SU-DHL-6 (cell line): ENCODE data around the gene IFNGR1.

Experiments used
- H2AFZ ChIP-seq: fragments of 200-600 bp; sonication (generic); 2 replicates; pipeline ENCODE4 v1.6.1; 2014; ENCODE audit warnings: low read depth, mild to moderate bottlenecking, moderate library complexity, mixed read lengths, antibody characterized with exemption, low read length; ENCODE audit not compliant: severe bottlenecking
- H3F3A ChIP-seq: fragments of 200-600 bp; shearing (Covaris generic); 2 replicates; pipeline ENCODE4 v1.6.0; 2016; ENCODE audit warnings: antibody characterized with exemption, mild to moderate bottlenecking; ENCODE audit not compliant: insufficient read depth
- H3K27ac ChIP-seq: fragments of 200-600 bp; sonication (generic); 2 replicates; pipeline ENCODE4 v1.5.1; 2016; ENCODE audit warnings: low read depth, mild to moderate bottlenecking, low read length, moderate library complexity, mixed read lengths
- H3K27me3 ChIP-seq: fragments of 200-600 bp; sonication (generic), shearing (Covaris generic); 2 replicates; pipeline ENCODE4 v1.6.0; 2014; ENCODE audit warnings: mild to moderate bottlenecking, low read length
- H3K36me3 ChIP-seq: fragments of 200-600 bp; sonication (generic); 2 replicates; pipeline ENCODE4 v1.6.1; 2014; ENCODE audit warnings: mild to moderate bottlenecking, low read length, mixed read lengths
- H3K4me2 ChIP-seq: fragments of 300-600, 200-600 bp; shearing (Covaris generic), sonication (generic); 2 replicates; pipeline ENCODE4 v1.6.0; 2014; ENCODE audit warnings: low read length, low read depth, mild to moderate bottlenecking; ENCODE audit not compliant: poor library complexity, severe bottlenecking
- H3K4me3 ChIP-seq: fragments of 200-600 bp; sonication (generic); 2 replicates; pipeline ENCODE4 v1.5.1; 2014; ENCODE audit warnings: antibody characterized with exemption, low read length, mild to moderate bottlenecking, mixed read lengths; ENCODE audit not compliant: insufficient read depth, poor library complexity, severe bottlenecking
- H3K79me2 ChIP-seq: fragments of 200-600 bp; sonication (generic); 2 replicates; pipeline ENCODE4 v1.6.1; 2014; ENCODE audit warnings: mild to moderate bottlenecking, low read length, moderate library complexity; ENCODE audit not compliant: insufficient read depth
- H3K9ac ChIP-seq: fragments of 200-600 bp; sonication (generic); 2 replicates; pipeline ENCODE4 v1.7.0; 2014; ENCODE audit warnings: mild to moderate bottlenecking, low read length
- H3K9me2 ChIP-seq: fragments of 200-600 bp; sonication (generic); replicated peaks from 2 replicates; pipeline ENCODE4 v1.6.1; 2014; ENCODE audit warnings: low read length; ENCODE audit not compliant: insufficient read depth
- H3K9me3 ChIP-seq: fragments of 200-600 bp; sonication (generic); 2 replicates; pipeline ENCODE4 v1.6.1; 2014; ENCODE audit warnings: low read length, mixed read lengths; ENCODE audit not compliant: insufficient read depth
- H4K20me1 ChIP-seq: fragments of 200-600 bp; sonication (generic); 2 replicates; pipeline ENCODE4 v1.6.1; 2014; ENCODE audit warnings: low read depth, mild to moderate bottlenecking, antibody characterized with exemption, low read length, moderate library complexity, mixed read lengths
- EZH2phosphoT487 ChIP-seq: fragments of 200-600 bp; sonication (generic), shearing (Covaris generic); conservative IDR thresholded peaks from 2 replicates; pipeline ENCODE4 v1.6.1; 2018; ENCODE audit warnings: mild to moderate bottlenecking, antibody characterized with exemption, low read length, moderate library complexity, mixed read lengths
- TF ChIP-seq, protein P1 (sequence below): fragments of 200-600 bp; sonication (generic); IDR thresholded peaks from one replicate; pipeline ENCODE4 v1.5.1; 2017; ENCODE audit warnings: antibody characterized with exemption, mild to moderate bottlenecking, low read length, moderate library complexity; ENCODE audit not compliant: insufficient read depth, poor library complexity, severe bottlenecking

IFNGR1 gene

DNA sequence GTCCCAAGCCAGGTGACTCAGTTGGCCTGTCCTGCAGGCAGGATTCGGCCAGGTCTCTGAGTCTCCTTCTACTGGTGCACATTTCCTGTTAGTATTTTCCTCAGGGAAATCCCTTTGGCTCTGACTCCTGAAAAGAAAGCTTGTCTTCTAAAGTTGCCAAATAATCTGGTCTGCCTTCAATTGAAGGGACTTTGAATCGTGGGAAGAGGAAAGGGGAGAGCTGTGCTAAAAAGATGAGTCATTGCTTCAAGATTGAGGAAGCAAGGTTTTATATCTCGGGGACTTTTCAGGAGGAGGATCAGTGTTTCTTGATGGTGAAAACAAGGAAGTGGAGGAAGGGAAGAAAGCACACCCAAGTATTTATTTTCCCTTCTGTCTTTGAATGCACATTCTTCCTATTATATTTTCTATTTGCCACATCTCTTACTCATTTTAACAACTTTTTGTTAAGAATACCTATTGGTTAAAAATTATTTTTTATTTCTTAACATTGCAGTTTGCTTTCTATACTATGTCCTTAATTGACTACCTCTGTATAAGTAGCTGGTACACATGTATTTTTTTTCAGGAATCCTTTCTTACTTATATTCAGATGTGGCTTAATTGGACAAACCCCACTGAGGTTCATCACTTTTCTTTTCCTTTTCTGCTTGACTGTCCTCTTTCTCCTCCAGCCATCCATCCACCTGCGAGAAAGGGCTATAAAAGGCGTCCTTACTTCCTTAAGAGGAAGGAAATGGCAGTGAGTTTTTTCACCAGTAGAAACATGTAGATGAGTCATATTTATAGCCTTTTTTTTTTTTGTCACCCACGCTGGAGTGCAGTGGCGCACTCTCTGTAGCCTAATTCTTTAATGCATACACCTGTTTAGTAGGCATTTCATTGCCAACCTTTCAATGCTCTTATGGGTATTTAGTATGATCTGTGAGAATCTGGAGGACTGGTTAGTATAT, 15.0 kb upstream of the IFNGR1 start:
- Histone ChIP-seq H4K20me1 (no peaks in the 10 kb centered on the region), H3K27ac (no peak overlapping the region), H3F3A (no peaks in the 10 kb centered on the region), H3K79me2 (no peaks in the 10 kb centered on the region), H3K9me3 (no peaks in the 10 kb centered on the region), H3K4me2 (peak overlapping the region; percentile 49), H3K27me3 (no peaks in the 10 kb centered on the region), H3K9me2 (no peaks in the 10 kb centered on the region), H3K36me3 (no peaks in the 10 kb centered on the region), H2AFZ (peak overlapping the region; percentile 5), H3K4me3 (no peak overlapping the region), H3K9ac (no peak overlapping the region)
- no peak for TF ChIP-seq EZH2phosphoT487
- TF ChIP-seq, protein P1, sequence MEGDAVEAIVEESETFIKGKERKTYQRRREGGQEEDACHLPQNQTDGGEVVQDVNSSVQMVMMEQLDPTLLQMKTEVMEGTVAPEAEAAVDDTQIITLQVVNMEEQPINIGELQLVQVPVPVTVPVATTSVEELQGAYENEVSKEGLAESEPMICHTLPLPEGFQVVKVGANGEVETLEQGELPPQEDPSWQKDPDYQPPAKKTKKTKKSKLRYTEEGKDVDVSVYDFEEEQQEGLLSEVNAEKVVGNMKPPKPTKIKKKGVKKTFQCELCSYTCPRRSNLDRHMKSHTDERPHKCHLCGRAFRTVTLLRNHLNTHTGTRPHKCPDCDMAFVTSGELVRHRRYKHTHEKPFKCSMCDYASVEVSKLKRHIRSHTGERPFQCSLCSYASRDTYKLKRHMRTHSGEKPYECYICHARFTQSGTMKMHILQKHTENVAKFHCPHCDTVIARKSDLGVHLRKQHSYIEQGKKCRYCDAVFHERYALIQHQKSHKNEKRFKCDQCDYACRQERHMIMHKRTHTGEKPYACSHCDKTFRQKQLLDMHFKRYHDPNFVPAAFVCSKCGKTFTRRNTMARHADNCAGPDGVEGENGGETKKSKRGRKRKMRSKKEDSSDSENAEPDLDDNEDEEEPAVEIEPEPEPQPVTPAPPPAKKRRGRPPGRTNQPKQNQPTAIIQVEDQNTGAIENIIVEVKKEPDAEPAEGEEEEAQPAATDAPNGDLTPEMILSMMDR, result no peak

- no peaks in the 10 kb centered on the region for H3F3A ChIP-seq
- H4K20me1 ChIP-seq, result no peaks in the 10 kb centered on the region
- TF ChIP-seq, protein P1, result no peak
- no peak for TF ChIP-seq EZH2phosphoT487
- H3K9ac ChIP-seq, result no peak overlapping the region
- no peak overlapping the region for H3K4me3 ChIP-seq
- H3K4me2 ChIP-seq, result no peak overlapping the region
- no peaks in the 10 kb centered on the region for H3K36me3 ChIP-seq
- no peak overlapping the region for H3K27ac ChIP-seq
- H3K79me2 ChIP-seq, result no peaks in the 10 kb centered on the region
- H3K9me2 ChIP-seq, result no peaks in the 10 kb centered on the region
- no peaks in the 10 kb centered on the region for H3K9me3 ChIP-seq
- H2AFZ ChIP-seq, result no peak overlapping the region
- no peaks in the 10 kb centered on the region for H3K27me3 ChIP-seq
Observed at GRCh38 chr6:137231895-137232294, 12.7 kb upstream of the IFNGR1 start.

DNA sequence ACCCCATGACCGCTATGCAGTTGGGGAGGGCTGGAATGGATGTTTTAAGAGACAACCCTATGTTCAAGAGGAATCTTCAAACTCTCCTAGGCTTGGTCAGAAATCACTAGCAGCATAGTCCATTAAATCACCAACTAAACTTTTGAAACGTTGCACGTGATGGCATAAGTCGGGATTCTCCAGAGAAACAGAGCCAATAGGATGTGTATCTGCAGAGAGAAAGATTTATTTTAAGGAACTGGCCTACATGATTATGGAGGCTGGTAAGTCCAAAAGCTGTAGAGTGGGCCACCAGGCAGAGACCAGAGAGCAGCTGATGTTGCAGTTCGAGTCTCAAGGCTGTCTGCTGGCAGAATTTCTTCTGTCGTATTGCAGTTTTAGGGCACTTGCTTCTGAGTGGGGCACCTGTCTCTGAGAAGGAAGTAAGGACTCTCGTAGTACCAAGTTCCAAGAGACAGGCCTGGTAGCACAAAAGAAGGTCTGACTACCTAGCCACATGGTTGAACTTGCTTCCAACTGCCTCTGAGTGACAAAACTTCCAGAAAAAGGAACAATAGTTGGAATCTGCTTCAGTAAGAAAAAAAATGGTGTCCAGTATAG, 11.9 kb upstream of the IFNGR1 start:
- no peak overlapping the region for H2AFZ ChIP-seq
- no peaks in the 10 kb centered on the region for H3K9me3 ChIP-seq
- H3F3A ChIP-seq, result no peaks in the 10 kb centered on the region
- H4K20me1 ChIP-seq, result no peaks in the 10 kb centered on the region
- no peak overlapping the region for H3K9ac ChIP-seq
- no peaks in the 10 kb centered on the region for H3K9me2 ChIP-seq
- no peaks in the 10 kb centered on the region for H3K36me3 ChIP-seq
- no peak overlapping the region for H3K27ac ChIP-seq
- no peak overlapping the region for H3K4me2 ChIP-seq
- no peaks in the 10 kb centered on the region for H3K27me3 ChIP-seq
- H3K4me3 ChIP-seq, result no peak overlapping the region
- no peaks in the 10 kb centered on the region for H3K79me2 ChIP-seq
- no peak for TF ChIP-seq EZH2phosphoT487
- TF ChIP-seq, protein P1, result no peak
